Hair follicular keratinocyte (primary cell): ENCODE results near the gene ZBTB43. TPM values are rescaled to one million over a fixed set of nuclear protein-coding genes. Genes with fewer than 3 reads are reported as not detected.

ENCODE experiments used
- total RNA-seq: library from RNA; depleted of rRNA; stranded (reverse); fragments of >200 nt; gene quantifications from 2 replicates; pipeline ENCODE4 v1.2.3, GENCODE V29; 2015

The ZBTB43 gene, protein sequence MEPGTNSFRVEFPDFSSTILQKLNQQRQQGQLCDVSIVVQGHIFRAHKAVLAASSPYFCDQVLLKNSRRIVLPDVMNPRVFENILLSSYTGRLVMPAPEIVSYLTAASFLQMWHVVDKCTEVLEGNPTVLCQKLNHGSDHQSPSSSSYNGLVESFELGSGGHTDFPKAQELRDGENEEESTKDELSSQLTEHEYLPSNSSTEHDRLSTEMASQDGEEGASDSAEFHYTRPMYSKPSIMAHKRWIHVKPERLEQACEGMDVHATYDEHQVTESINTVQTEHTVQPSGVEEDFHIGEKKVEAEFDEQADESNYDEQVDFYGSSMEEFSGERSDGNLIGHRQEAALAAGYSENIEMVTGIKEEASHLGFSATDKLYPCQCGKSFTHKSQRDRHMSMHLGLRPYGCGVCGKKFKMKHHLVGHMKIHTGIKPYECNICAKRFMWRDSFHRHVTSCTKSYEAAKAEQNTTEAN
- 4.6 and 6.9 TPM in 2 replicates for total RNA-seq

DNA sequence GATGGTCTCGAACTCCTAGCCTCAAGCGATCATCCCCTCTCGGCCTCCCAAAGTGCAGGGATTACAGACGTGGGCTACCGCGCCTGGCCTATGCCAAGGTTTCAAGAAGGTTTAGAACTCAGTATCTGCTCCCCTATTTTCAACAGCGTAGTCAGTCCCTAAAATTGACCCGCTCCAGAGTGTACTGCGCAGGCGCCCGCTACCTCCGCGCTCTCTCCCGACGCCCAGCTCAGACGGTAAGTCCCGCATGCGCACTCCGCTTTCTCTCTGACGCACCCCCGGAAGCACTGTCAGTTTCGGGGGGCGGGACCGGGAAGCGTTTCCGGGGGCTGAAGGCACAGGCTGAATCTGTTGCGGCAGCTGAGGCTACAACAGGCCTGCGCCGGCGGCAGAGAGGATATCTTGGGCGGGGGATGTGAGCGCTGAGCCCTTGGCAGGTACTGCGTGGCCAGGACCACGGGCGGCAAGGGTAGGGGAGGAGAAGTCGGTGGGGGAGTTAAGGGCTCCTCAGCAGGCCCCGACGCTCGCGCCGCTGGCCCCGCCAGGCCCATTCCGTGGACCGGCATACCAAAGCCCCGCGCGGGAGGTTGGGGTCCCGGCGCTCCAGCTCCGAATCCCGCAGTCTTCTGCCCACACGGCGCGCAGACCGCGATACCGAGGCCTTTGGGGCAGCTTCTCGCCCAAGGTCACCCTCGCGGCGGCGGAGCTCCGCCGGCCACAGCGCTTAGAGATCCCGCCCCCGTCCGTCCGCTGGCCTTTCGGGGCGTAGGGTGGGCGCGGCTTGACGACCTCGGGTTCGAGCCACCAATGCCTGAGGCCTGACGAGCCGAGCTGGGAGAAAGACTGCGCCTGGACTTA, at the start of gene ZBTB43:
TSS of gene ZBTB43 (plus strand) at position 345 of the 858 bp plus-strand sequence. CDS start 27,470 bp downstream, outside the sequence.

GRCh38 chr9:126860077-126860756, 55.4 kb downstream of the ZBTB43 start, which contains the start of gene ZBTB34:
Gene ZBTB34 (plus strand): TSS chr9:126860639. CDS start chr9:126879400, 18,761 bp downstream.

Other genes starting within 250 kb of the ZBTB43 start
- gene LMX1B, start 191.1 kb upstream of the ZBTB43 start, total RNA-seq: 2.7 and 6.8 TPM in 2 replicates
- 1.3 and 2.0 TPM in 2 replicates for gene ZBTB34, start 55.6 kb downstream of the ZBTB43 start, total RNA-seq
- 0.15 and 0.94 TPM in 2 replicates for gene RALGPS1, start 109.7 kb downstream of the ZBTB43 start, total RNA-seq